Measurements from ENCODE around the gene GAS2L1.

The GAS2L1 gene

DNA sequence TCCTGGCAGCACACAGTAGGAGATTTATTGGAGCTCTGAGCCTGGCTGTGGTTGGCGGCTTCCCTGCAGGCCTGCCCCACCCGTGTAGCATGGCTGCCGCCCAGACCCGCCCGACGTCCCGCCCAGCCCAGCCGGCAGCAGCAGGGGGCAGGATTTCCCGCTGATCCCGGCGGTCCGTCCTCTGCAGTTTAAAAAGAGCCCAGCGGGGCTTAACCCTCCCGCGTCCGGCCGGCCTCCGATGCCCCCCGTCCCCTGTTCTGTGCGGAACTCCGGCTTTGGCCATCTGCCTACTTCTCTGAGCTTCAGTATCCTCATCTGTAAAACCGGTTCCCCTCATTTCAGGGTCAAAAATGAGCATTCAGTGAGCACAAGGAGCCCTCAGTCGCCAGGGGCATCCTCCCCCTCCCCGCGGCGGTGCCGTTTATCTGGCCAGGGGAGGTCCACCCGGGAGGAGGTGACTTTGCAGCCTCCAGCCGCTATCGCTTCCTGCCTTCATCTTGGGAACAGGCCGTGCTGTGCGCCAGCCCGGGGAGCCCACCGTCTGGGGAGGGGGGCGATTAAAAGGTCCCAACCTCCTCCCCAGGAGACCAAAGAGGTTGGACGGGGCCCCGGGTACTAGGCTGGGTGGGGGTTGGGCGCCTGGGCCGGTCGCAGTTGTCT lies at the start of gene GAS2L1:
Gene GAS2L1 (plus strand): TSS at position 476 of the 660 bp plus-strand sequence. CDS start 1,456 bp downstream, outside the sequence.
- peak; percentile 41 to 74 for DNase-seq

GRCh38 chr22:29257751-29258181 lies 48.7 kb upstream of the GAS2L1 start:
- DNase-seq: no peak

- no peak for DNase-seq
These were observed 47.8 kb upstream of the GAS2L1 start for GRCh38 chr22:29258407-29259252.

- no peak for DNase-seq
These were observed 47.1 kb upstream of the GAS2L1 start for GRCh38 chr22:29259253-29259899.

- no peak for DNase-seq
These were observed 46.4 kb upstream of the GAS2L1 start for GRCh38 chr22:29260031-29260560.

- DNase-seq: no peak
These were observed 45.7 kb upstream of the GAS2L1 start for GRCh38 chr22:29260601-29261315.

DNA sequence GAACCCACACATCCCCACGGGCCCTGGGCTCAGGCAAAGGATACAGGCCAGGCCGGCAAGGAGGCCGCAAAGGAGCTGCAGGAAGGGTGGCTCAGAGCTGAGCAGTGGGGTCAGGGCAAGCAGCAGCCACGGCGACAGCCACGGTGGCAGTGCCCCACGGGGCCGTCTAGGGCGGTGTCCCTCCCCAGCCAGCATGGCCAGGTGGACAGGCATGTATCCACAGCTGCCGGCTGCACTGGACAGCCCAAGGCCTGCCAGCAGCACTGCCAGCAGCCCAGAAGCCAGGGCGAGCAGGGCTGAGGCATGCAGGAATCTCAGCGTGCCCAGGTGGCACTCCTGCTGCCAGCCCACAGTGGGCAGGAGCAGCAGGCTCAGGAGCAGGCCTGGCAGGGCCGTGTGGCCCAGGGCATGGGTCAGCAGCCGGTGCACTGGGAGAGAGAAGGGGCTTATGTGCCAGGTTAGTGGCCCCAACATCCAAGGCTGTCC lies 42.6 kb upstream of the GAS2L1 start:
- DNase-seq: no peak

DNA sequence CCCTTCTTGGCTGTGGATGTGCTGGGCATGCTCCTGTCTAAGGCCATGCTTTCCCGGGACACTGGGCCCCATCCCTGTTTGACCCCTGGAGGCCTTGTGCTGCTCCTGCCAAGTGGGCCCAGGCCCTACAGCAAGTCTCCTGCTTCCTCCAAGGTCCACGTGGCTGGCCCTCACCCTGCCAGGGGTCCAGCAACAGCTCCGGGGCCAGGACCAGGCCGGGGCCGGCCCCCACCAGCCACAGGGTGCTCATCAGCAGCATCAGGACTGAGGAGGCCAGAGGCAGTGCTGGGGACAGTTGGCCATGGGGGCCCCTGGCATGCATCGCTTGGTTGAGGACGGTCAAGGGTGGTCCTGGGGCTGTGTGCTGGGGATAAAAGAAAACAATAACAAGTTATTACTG lies 41.1 kb upstream of the GAS2L1 start:
- DNase-seq: no peak

DNA sequence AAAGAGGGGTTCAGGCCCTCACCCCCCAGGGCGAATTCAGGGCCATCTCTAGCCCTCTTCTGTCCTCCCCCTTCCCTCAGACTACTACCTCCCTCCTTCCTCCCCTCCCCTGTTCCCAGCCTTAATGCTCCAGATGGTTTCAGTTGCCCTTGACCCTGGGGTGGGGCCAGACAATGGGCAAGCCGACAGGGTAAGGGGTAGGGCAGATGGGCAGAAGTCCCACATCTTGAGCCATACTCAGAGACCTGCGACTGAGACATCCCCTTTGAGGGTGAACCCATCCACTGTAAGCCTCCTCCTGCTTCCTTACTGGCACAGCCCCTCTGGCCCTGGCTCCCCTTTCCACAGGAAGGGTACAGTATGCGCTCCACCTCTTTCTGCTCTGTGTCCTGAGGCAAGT lies 40.5 kb upstream of the GAS2L1 start:
- DNase-seq: no peak

DNA sequence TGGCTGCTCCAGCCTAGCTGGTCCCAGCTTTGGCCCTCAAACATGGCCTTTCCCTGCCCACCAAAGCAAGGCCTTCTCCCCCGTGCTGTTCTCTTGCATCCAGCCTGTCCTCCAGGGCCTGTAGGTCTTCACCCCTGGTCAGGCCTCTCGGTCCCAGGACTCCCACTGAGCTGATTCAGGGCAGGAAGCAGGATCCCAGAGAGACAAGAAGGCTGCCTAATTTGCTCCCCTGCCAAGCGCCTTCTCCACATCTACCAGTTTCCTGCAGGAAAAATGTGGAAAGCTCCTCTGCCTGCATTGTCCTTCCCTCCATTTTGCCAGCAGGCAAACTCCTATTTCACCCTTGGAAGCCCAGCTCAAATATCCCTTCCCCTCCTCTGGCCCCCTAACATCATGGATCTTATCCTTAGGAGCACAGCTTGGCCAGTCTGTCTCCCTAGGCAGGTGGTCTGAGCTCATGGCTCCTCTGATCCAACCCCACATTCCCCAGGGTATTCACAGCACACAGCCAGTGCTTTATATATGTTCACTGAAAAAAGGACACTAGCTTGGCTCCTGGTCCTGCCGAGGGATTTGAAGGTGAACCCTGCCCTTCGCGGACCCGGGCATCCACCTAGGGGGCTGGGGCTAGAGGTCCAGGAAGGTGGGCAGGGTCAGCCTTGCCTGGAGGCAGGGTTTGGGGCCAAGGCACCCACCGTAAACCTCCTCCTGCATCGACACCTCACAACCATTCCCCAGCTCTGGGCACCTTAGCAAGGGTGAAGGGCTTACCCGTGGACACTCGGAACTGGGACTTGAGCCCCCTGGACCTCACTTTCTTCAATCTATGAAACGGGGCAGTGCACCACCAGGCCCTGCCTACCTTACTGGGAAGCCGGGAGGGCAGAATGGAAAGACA lies 39.6 kb upstream of the GAS2L1 start:
- no peak for DNase-seq

GRCh38 chr22:29267462-29267857 lies 39.0 kb upstream of the GAS2L1 start:
- DNase-seq: no peak

GRCh38 chr22:29267858-29268510 lies 38.5 kb upstream of the GAS2L1 start, which contains the start of the genes EWSR1 and RHBDD3:
TSS of gene EWSR1 (plus strand) at chr22:29268268. CDS start at chr22:29268337, 69 bp downstream.
TSS of gene RHBDD3 (minus strand) at chr22:29267981. CDS start at chr22:29265626, 2,355 bp downstream.
- DNase-seq: peak; percentile 72 to 91

DNA sequence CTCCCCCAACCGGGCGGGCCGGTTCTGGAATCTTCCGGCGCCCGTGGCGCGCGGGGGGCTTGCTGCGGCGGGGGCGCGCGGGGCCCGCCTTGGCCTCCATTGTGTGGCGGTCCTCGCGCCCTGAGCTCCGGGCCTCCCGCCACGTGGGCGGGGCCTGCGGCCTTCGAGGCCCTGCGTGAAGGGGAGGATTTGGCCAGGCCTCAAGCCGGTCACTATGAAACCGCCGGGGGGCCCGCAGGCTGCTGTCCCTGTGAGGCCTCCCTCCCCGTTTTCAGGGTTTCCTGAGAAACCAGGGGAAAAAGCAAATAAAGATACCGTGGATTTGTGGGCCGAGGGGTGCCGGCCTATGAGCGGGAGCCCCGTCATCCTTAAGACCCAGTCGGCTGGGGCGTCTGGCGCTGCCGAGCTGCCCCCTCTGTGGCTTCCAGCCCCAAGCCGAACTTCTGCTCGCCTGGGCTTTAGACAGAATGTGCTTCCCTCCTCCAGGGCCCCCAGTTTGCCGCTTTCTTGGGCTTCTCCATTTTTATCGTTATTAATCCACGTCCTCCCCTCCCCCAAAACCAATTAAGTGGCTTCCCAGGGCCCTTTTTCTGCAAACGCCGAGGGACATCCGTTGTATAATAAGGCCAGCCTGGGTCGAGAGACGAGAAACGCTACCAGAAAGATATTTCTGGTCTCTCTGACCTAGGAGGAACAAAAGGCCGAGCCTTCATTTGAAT lies 37.8 kb upstream of the GAS2L1 start:
- DNase-seq: no peak

DNA sequence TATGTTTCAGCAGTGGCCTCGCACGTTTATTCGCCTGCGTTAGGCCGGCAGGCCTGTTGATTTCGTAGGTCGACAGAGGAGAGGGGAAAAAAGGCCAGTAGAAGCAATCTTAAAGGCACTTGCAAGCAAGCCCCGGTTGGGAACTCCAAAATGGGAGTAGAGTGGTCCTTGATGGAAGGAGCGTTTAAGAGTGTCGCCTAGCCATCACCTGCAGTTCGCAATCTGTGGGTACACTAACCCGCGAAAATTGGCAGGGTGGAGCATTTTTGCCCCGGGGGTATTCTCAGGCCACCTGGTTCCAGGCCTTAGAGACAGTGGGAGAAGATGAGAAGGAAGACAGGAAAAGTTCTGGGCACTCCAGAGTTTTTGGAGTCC lies 37.2 kb upstream of the GAS2L1 start:
- DNase-seq: no peak

DNA sequence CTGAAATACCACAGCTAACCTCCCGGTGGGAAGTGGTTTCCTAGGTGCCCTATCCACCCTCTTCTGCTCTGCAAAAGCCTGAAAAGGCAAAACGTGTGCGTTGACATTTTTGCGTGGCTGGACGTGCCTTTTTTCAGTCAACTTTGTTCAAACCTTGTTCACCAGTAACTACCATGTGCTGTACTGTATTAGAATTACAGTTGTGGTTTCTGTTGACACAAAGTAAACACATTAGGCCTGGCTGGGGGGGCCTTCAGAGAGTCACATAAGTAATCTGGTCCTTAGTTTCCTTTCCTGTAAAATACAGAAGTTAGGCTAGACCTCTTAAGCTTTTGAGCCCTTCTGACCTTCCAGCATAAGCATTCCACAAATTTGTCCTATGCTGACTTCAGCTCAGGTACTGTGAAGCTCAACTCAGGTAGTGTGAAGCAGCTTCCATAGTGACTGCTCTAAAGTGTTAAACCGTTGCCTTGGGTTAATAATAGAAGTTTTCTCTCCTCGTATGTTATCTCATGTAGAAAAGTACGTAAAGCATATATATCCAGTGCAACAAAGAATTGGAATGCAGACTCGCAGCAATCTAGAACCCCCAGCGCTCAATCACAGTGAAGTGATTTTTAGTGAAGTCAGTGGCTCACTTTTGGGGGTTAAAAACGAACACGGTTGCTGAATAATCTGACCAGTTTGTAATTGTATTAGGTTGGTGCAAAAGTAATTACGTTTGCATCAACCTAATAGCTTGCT lies 36.5 kb upstream of the GAS2L1 start:
- DNase-seq: no peak

DNA sequence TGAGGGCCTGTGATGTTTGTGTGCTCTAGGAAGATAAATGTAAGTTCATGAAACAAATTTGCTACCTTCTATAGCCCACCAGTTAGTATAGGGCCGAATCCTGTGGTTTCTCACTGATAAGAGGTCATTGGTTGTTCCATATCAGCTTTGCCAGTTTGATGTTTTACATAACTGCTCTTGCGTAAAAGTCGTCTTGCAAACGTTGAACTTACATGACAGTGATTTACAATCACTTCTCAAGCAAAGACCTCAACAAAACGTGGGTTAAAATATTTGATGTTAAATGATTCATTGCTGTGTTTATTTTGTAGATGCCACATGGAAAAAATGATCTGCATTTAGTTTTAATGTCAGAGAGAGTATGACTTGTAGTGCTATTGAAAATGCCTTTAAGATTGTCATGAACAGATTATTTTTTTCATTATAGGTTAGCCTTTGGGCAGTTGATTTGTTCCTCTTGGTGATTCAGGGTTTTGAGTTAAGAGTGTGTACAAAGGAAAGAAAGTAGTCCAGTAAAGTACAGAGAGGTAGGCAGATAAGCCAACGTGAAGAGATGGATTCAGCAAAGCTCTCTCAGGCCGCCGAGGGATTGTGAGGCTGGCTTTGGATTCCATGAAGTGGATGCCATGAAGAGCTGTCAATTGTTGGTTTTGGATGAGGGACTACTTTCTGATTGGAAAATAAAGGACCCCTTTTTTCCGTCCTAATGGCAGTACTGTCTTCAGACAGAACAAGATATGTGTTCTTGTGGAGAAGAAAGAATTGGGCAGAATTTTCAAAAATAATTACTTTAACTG lies 35.8 kb upstream of the GAS2L1 start:
- no peak for DNase-seq

DNA sequence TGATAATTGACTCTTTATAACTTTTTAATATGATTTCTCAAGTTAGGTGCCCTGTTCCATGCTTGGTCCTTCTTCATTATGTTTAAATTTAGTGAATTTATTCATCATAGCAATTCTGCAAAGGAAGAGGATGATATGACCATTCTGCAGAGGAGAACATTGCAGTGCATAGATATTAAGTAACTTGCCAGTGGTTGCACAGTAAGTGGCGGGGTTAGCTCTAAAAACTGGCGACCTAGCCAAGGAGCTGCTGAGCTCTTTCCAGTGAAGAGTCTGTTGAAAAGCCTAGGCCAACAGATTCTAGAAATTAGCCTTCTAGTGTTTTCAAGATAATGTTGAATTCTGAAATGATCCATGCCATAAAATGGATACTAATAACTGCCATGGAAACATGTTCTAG lies 33.8 kb upstream of the GAS2L1 start:
- no peak for DNase-seq

DNA sequence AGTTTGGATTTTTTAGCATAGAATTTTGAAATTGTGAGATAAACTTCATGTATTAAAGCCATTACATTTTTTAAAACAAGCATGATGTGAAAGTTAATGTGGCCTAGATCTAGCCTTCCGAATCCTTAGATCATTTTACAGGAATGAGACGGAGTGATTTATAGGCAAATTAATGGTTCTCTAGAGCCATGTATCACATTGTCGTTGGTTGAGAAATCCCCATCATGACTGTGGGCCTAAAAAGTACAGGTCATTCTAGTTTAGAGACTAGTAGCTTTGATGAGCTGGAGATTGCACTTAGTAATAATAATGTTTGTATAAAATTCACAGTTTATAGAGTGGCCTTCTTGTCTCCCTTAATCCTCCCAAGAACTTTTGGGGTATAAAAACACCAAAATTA lies 31.3 kb upstream of the GAS2L1 start:
- no peak for DNase-seq
